Liver (tissue), 3 donors: ENCODE results near the gene SNX7.

Source experiments
- ATF3 ChIP-seq: IDR thresholded peaks from 2 replicates; pipeline ENCODE4 v1.6.1; 2016; ENCODE audit warnings: antibody characterized with exemption
- FOXA1 ChIP-seq: IDR thresholded peaks from 2 replicates; pipeline ENCODE4 v1.6.1; 2016; ENCODE audit warnings: antibody characterized with exemption
- REST ChIP-seq: IDR thresholded peaks from 2 replicates; pipeline ENCODE4 v1.6.1; 2016; ENCODE audit warnings: antibody characterized with exemption, mild to moderate bottlenecking
- TF ChIP-seq, protein P1 (sequence below): fragments of 150-350 bp; IDR thresholded peaks from 2 replicates; pipeline ENCODE4 v1.5.1; 2017; ENCODE audit warnings: improper control_type of control experiment, low read depth, low read length; ENCODE audit not compliant: missing input control
- donor health status: healthy.
- donor health status: healthy.

DNA sequence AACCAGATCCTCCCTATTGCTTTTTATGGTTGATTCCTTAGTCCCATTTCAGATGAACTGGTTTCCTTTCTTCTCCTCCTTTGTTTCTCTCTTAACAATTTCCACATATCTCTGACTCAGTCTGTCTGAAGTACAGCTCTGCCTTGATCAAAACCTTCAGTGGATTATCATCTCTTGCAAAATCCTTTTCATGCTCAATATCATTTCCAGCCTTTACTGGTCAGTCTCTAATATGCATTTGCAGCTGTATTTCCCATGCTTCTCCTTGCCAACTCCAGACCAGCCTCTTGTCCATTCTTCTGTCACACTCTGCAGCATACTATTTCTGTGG is 72.2 kb downstream of the SNX7 start:
- TF ChIP-seq REST, result no peak
- no peak for TF ChIP-seq ATF3
- TF ChIP-seq, protein P1, sequence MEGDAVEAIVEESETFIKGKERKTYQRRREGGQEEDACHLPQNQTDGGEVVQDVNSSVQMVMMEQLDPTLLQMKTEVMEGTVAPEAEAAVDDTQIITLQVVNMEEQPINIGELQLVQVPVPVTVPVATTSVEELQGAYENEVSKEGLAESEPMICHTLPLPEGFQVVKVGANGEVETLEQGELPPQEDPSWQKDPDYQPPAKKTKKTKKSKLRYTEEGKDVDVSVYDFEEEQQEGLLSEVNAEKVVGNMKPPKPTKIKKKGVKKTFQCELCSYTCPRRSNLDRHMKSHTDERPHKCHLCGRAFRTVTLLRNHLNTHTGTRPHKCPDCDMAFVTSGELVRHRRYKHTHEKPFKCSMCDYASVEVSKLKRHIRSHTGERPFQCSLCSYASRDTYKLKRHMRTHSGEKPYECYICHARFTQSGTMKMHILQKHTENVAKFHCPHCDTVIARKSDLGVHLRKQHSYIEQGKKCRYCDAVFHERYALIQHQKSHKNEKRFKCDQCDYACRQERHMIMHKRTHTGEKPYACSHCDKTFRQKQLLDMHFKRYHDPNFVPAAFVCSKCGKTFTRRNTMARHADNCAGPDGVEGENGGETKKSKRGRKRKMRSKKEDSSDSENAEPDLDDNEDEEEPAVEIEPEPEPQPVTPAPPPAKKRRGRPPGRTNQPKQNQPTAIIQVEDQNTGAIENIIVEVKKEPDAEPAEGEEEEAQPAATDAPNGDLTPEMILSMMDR, result no peak
- TF ChIP-seq FOXA1, result no peak
